ENCODE results near the gene FKBP1A.

- TF ChIP-seq, protein P1, sequence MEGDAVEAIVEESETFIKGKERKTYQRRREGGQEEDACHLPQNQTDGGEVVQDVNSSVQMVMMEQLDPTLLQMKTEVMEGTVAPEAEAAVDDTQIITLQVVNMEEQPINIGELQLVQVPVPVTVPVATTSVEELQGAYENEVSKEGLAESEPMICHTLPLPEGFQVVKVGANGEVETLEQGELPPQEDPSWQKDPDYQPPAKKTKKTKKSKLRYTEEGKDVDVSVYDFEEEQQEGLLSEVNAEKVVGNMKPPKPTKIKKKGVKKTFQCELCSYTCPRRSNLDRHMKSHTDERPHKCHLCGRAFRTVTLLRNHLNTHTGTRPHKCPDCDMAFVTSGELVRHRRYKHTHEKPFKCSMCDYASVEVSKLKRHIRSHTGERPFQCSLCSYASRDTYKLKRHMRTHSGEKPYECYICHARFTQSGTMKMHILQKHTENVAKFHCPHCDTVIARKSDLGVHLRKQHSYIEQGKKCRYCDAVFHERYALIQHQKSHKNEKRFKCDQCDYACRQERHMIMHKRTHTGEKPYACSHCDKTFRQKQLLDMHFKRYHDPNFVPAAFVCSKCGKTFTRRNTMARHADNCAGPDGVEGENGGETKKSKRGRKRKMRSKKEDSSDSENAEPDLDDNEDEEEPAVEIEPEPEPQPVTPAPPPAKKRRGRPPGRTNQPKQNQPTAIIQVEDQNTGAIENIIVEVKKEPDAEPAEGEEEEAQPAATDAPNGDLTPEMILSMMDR (IDR thresholded peaks at IDR 0.05), result no peak
- TF ChIP-seq POLR2AphosphoS5 (IDR thresholded peaks at IDR 0.05), result no peak
Measured at GRCh38 chr20:1323830-1324597, 68.8 kb downstream of the FKBP1A start.

Data from gastroesophageal sphincter (tissue), 3 donors.